Stimulated activated CD4-positive, alpha-beta T cell treated with anti-CD3 and anti-CD28 coated beads, Interleukin-4, amount 100 ng/mL, for 48 hours (primary cell): Measurements from ENCODE around the gene MEGF10.

Source experiments
- DNase-seq, 2 donors: peaks; one replicate each; pipeline ENCODE4 v3.0.0-alpha.2; 2020; ENCODE audit warnings: low read depth in 2 of 2

Gene MEGF10

GRCh38 chr5:127409921-127410675 is 119.5 kb downstream of the MEGF10 start:
- no peak for DNase-seq

GRCh38 chr5:127410959-127411358 is 120.4 kb downstream of the MEGF10 start:
- no peak for DNase-seq

GRCh38 chr5:127411381-127411780 is 120.8 kb downstream of the MEGF10 start:
- no peak for DNase-seq

- no peak for DNase-seq
Measured at GRCh38 chr5:127412698-127413097, 122.1 kb downstream of the MEGF10 start.

GRCh38 chr5:127415034-127415433 is 124.4 kb downstream of the MEGF10 start:
- no peak for DNase-seq

GRCh38 chr5:127416906-127417305 is 126.3 kb downstream of the MEGF10 start:
- DNase-seq, result no peak

GRCh38 chr5:127417528-127417927 is 126.9 kb downstream of the MEGF10 start:
- DNase-seq, result no peak

- no peak for DNase-seq
Measured at GRCh38 chr5:127418367-127418766, 127.8 kb downstream of the MEGF10 start.

GRCh38 chr5:127418974-127419682 is 128.5 kb downstream of the MEGF10 start:
- DNase-seq, result no peak

- DNase-seq, result no peak
Measured at GRCh38 chr5:127419683-127420257, 129.2 kb downstream of the MEGF10 start.

- DNase-seq, result no peak
Measured at GRCh38 chr5:127420758-127421157, 130.2 kb downstream of the MEGF10 start.

- DNase-seq, result no peak
Measured at GRCh38 chr5:127421471-127421870, 130.9 kb downstream of the MEGF10 start.

GRCh38 chr5:127423173-127423798 is 132.7 kb downstream of the MEGF10 start:
- DNase-seq, result no peak

GRCh38 chr5:127425037-127425436 is 134.4 kb downstream of the MEGF10 start:
- DNase-seq, result no peak

- DNase-seq, result no peak
Measured at GRCh38 chr5:127425868-127426267, 135.3 kb downstream of the MEGF10 start.

GRCh38 chr5:127426661-127427060 is 136.1 kb downstream of the MEGF10 start:
- no peak for DNase-seq

- no peak for DNase-seq
Measured at GRCh38 chr5:127428276-127428675, 137.7 kb downstream of the MEGF10 start.

GRCh38 chr5:127428748-127429147 is 138.2 kb downstream of the MEGF10 start:
- no peak for DNase-seq

GRCh38 chr5:127429928-127430327 is 139.3 kb downstream of the MEGF10 start:
- no peak for DNase-seq

GRCh38 chr5:127430627-127431026 is 140.0 kb downstream of the MEGF10 start:
- DNase-seq, result no peak

- no peak for DNase-seq
Measured at GRCh38 chr5:127431977-127432585, 141.5 kb downstream of the MEGF10 start.

- no peak for DNase-seq
Measured at GRCh38 chr5:127433526-127433925, 142.9 kb downstream of the MEGF10 start.
